ENCODE measurements around the gene FAM72D. TPM values are rescaled to one million over a fixed set of nuclear protein-coding genes. Genes with fewer than 3 reads are reported as not detected.
"Not testable (repeated sequence)": the region's sequence is repeated elsewhere in the genome, so short reads cannot be mapped to it uniquely, and the experiment has no call there.

Gene FAM72D
- total RNA-seq, 1 experiment from 2014 or later: 9.9 TPM

DNA sequence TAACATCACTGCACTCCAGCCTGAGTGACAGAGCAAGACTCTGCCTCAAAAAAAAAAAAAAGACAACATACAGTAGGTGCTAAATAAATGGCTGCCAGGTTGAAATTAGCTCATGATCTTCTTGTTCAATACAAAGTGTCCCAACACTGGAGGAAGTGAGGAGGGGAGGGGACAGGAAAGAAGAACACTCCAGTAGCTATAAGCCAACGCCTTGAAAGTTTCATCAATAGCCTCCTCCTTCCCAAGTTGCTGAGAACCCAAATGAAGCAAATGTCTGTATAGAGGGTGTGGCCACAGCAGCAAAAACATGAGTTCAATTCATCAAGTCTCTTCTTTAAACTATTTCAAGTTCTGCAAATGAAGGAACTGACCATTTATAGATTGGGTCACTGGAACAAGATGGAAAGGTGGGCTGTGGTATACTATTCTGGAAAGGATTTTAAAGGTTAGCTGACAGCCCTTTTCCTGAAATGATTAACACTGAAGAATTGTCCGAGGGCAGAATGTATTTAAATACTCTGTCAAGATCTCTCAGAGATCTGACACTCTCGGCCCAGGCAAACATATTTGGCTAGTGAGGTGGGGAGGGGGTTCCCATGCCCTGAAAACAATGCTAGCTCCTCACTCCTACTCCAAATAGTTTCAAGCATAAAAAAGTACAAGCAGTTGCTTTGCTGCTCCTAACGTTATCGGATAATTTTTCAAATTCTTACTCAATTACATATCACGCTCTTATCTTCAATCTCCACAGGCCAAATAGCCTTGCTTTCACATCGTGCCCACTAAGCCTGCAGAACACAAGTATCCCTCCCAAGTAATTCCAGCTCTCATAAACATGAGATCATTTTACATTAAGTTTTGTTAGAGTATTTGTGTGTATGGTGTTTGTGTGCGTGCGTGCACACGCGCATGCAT is 17.6 kb upstream of the FAM72D start:
- not testable (repeated sequence) for H3K27me3 ChIP-seq, DNase-seq, H3K27ac ChIP-seq

GRCh38 chr1:145078787-145079370 is 16.9 kb upstream of the FAM72D start:
- DNase-seq; H3K4me1 ChIP-seq; H3K9me3 ChIP-seq (replicated peaks); H3K27ac ChIP-seq; H3K27me3 ChIP-seq; H3K36me3 ChIP-seq; H3K4me3 ChIP-seq: not testable (repeated sequence)

More for the DNA sequence above, 17.6 kb upstream of the FAM72D start:
- not testable (repeated sequence) for H3K36me3 ChIP-seq; H3K4me1 ChIP-seq; H3K9me3 ChIP-seq (replicated peaks); H3K4me3 ChIP-seq

DNA sequence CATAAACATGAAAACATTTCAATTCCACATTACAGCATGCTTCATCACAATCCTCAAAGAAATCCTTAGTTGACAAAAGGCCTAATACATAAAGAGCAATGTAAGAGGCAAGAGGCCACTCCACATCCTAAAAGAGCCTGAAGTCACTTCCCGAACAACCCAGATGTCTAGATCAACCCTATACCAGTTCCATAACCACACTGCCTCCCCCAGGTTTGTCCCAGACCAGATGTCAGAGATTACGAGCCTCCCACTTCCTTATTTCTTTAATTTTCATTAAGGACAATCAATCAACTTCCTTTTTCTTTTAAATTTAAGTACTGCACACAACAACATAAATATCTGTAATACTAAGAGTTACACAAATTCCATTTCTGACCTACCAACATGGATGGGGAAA is 16.0 kb upstream of the FAM72D start:
- H3K4me1 ChIP-seq, H3K36me3 ChIP-seq, DNase-seq: not testable (repeated sequence)

DNA sequence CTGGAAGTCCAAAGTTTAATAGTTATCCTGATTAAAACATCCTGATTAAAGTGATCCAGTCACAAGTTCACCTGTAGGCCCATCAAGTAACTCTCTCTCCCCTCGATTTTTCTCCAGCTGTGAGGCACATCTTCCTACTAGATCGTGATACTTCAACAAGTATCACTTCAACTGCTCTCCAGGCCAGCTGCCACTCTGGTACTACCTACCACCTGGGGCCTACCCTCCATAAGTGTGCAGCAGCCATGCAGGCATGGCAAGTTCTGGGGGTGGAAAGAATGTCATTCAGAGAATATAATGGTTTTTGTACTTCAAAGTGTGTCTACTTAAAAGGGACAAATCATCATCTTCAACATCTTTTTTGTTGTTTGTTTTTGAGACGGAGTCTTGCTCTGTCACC is 15.6 kb upstream of the FAM72D start:
- not testable (repeated sequence) for H3K9me3 ChIP-seq (replicated peaks); H3K4me3 ChIP-seq; H3K36me3 ChIP-seq; H3K4me1 ChIP-seq; H3K27me3 ChIP-seq; DNase-seq; H3K27ac ChIP-seq

More for the DNA sequence above, 16.0 kb upstream of the FAM72D start:
- not testable (repeated sequence) for H3K9me3 ChIP-seq (replicated peaks); H3K27ac ChIP-seq; H3K27me3 ChIP-seq; H3K4me3 ChIP-seq

- not testable (repeated sequence) for H3K27ac ChIP-seq; H3K36me3 ChIP-seq; DNase-seq; H3K27me3 ChIP-seq; H3K4me3 ChIP-seq; H3K4me1 ChIP-seq; H3K9me3 ChIP-seq (replicated peaks)
Measured at GRCh38 chr1:145082483-145083255, 13.1 kb upstream of the FAM72D start.

DNA sequence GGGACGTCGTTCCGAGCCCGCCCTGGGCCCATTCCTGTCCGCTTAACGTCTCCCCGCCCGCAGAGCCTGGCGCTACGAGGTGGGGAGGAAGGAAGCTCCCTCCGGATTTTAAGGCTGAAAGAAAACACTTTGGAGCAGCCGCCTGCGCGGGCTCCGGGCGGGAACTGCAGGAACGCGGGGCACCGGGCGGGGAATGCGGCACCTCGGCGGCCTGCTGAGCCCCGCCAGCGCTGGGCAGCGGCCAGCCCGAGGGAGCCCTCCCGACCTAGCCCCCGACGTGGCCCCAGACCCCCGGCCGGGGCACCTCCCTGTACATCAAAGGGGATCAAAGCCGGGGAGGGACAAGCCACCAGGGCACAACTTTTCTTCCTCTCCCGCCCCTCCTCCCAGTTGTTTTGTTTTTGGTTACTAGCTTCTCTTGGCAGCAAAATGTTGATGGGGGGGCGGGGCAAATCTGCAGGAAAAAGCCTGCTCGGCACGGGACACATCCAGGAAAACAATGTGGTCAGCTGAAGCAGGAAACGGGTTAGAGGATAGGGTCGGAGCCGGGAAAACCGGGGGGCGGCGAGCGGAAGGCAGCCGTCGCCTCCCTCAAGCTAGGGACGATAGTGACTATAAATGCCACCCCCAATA is 2.1 kb upstream of the FAM72D start:
- peak overlapping the region; percentile 58 for H3K4me3 ChIP-seq
- H3K36me3 ChIP-seq; H3K9me3 ChIP-seq (replicated peaks); H3K27me3 ChIP-seq; H3K4me1 ChIP-seq; H3K27ac ChIP-seq: not testable (repeated sequence)
- DNase-seq: peak; percentile 18 to 53

DNA sequence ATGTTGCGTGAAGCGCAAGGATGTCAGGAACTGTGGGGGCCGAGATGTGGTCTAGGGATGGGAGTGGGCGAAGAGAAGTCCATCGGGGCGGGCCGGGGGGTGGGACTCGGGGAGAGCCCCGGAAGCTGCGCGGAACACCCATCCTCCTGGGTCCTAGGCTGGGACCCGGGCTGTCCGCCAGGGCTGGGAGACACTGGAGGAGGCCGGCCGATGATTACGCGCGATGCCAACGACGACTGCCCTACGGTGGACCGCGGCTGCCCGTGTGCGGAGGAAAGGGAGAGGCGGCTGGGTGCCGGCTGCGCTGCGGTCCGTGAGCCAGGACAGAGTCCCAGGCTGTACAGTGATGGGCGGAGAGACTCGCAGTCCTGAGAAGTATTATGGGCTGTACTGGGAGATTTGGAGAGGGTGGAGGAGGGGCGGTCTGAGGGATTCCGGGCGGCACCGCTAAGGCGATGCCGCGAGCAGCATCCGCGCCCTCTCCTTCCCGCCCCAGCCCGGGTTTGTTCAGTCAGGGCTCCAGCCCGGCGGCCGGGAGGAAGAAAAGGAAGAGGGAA is 1.0 kb upstream of the FAM72D start:
- peak in 1 of 2 experiments; percentile 34 for DNase-seq
- H3K27me3 ChIP-seq; H3K27ac ChIP-seq; H3K36me3 ChIP-seq; H3K9me3 ChIP-seq (replicated peaks); H3K4me3 ChIP-seq; H3K4me1 ChIP-seq: not testable (repeated sequence)

GRCh38 chr1:145101725-145102124 is 6.0 kb downstream of the FAM72D start:
- H3K36me3 ChIP-seq; H3K27me3 ChIP-seq; H3K27ac ChIP-seq; H3K9me3 ChIP-seq (replicated peaks); DNase-seq; H3K4me3 ChIP-seq; H3K4me1 ChIP-seq: not testable (repeated sequence)

GRCh38 chr1:145103294-145103693 is 7.5 kb downstream of the FAM72D start:
- H3K27me3 ChIP-seq; H3K4me1 ChIP-seq; H3K36me3 ChIP-seq; H3K4me3 ChIP-seq; H3K27ac ChIP-seq; H3K9me3 ChIP-seq (replicated peaks); DNase-seq: not testable (repeated sequence)

- not testable (repeated sequence) for H3K27ac ChIP-seq; H3K36me3 ChIP-seq; H3K4me1 ChIP-seq; H3K27me3 ChIP-seq; H3K4me3 ChIP-seq; DNase-seq; H3K9me3 ChIP-seq (replicated peaks)
Measured at GRCh38 chr1:145111674-145112073, 15.9 kb downstream of the FAM72D start.

DNA sequence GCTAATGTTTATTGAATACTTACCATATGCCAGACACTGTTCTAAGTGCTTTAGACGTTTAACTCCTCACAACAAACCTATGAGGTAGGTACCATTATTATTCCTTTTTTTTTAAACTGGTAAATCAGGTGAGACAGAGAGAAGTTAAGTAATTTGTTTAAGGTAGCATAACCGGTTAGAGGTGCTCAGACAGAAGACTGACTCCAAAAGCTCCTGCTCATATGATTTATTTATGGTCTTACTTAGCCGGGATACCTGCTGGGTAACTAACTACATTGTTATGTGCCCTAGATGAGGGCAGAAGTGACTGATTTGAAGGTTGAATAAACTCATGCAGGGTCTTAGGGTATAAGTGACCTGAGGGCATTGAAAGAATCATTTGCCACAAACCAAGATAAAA is 16.9 kb downstream of the FAM72D start:
- H3K4me1 ChIP-seq; H3K27me3 ChIP-seq; H3K36me3 ChIP-seq; H3K27ac ChIP-seq; DNase-seq; H3K9me3 ChIP-seq (replicated peaks); H3K4me3 ChIP-seq: not testable (repeated sequence)

- not testable (repeated sequence) for H3K36me3 ChIP-seq, H3K4me1 ChIP-seq
Measured at GRCh38 chr1:145114560-145115057, 18.8 kb downstream of the FAM72D start.

DNA sequence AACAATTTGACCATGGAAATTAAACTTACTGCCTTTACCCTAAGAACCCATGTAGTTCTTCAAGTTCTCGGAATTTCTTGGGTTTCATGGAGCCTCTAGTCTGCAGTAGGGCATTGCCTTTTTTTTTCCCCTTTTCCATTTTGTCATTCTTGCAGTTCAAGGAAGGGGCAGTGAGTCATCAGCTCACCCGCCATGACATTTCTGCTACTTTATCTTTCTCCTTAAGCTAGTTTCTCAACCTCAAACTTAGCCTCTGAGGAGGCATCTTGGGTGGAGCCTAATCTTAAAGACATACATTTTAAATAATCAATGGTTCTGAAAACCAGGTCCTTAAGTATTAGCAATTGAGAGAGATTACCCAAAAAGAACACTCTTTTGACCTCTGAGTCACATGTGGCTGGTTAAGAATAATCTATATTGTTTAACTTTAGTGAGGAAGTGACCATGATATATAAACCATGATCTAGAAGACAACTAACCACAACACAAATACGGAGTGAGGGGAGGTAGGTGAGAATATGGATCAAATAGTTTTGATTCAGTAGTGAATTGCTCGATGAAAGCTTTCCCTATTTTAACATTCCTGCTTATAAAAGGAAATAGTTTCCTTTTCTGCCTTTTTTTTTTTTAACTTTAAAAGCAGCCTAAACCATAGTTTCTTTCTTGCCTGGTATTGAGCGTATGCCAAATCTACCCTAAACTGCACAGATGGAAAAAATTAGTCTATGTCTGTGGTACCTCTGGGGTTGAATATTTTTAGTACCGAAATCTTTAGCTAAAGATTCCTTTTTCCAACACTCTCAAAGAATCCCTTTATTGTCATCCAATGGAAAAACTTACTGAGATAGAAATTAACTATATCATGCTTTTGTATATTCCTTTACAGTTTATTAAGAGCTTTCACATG is 20.1 kb downstream of the FAM72D start:
- H3K4me1 ChIP-seq; H3K36me3 ChIP-seq; H3K27ac ChIP-seq; DNase-seq; H3K27me3 ChIP-seq; H3K4me3 ChIP-seq; H3K9me3 ChIP-seq (replicated peaks): not testable (repeated sequence)

More at GRCh38 chr1:145114560-145115057, 18.8 kb downstream of the FAM72D start:
- not testable (repeated sequence) for H3K27me3 ChIP-seq; H3K9me3 ChIP-seq (replicated peaks); H3K4me3 ChIP-seq; H3K27ac ChIP-seq; DNase-seq

- DNase-seq; H3K4me3 ChIP-seq; H3K27me3 ChIP-seq; H3K36me3 ChIP-seq; H3K27ac ChIP-seq; H3K9me3 ChIP-seq (replicated peaks); H3K4me1 ChIP-seq: not testable (repeated sequence)
Measured at GRCh38 chr1:145119842-145120241, 24.1 kb downstream of the FAM72D start.

Data from SJCRH30 (cell line).